CD4-positive, alpha-beta T cell treated with Interleukin-6 for 4 hours (primary cell): ENCODE measurements around the gene SYT17.

Experiments used
- DNase-seq: peaks from one replicate; pipeline ENCODE4 v3.0.0-alpha.2; 2020; ENCODE audit warnings: mixed read lengths

The SYT17 gene

GRCh38 chr16:19223235-19224170 is 55.5 kb downstream of the SYT17 start:
- peak; percentile 8 for DNase-seq

GRCh38 chr16:19225651-19226050 is 57.6 kb downstream of the SYT17 start:
- DNase-seq: no peak

- no peak for DNase-seq
Observed at GRCh38 chr16:19227643-19228042, 59.6 kb downstream of the SYT17 start.

GRCh38 chr16:19228052-19228451 is 60.0 kb downstream of the SYT17 start:
- no peak for DNase-seq

- DNase-seq: no peak
Observed at GRCh38 chr16:19228575-19228974, 60.5 kb downstream of the SYT17 start.

- DNase-seq: no peak
Observed at GRCh38 chr16:19230575-19230974, 62.5 kb downstream of the SYT17 start.

- DNase-seq: no peak
Observed at GRCh38 chr16:19231881-19232280, 63.8 kb downstream of the SYT17 start.

- DNase-seq: no peak
Observed at GRCh38 chr16:19232988-19233387, 64.9 kb downstream of the SYT17 start.

GRCh38 chr16:19235478-19235877 is 67.4 kb downstream of the SYT17 start:
- no peak for DNase-seq

GRCh38 chr16:19235886-19236285 is 67.8 kb downstream of the SYT17 start:
- no peak for DNase-seq

- DNase-seq: no peak
Observed at GRCh38 chr16:19236561-19237209, 68.6 kb downstream of the SYT17 start.

GRCh38 chr16:19238406-19238805 is 70.4 kb downstream of the SYT17 start:
- no peak for DNase-seq

- DNase-seq: no peak
Observed at GRCh38 chr16:19239511-19240155, 71.6 kb downstream of the SYT17 start.

GRCh38 chr16:19240494-19240893 is 72.5 kb downstream of the SYT17 start:
- no peak for DNase-seq

GRCh38 chr16:19241512-19241911 is 73.5 kb downstream of the SYT17 start:
- DNase-seq: no peak

- DNase-seq: no peak
Observed at GRCh38 chr16:19242186-19242585, 74.1 kb downstream of the SYT17 start.

- DNase-seq: no peak
Observed at GRCh38 chr16:19242987-19243575, 75.0 kb downstream of the SYT17 start.

- no peak for DNase-seq
Observed at GRCh38 chr16:19245326-19245925, 77.4 kb downstream of the SYT17 start.

GRCh38 chr16:19252904-19253303 is 84.9 kb downstream of the SYT17 start:
- DNase-seq: no peak

- no peak for DNase-seq
Observed at GRCh38 chr16:19254611-19255010, 86.6 kb downstream of the SYT17 start.

- DNase-seq: no peak
Observed at GRCh38 chr16:19264123-19264673, 96.2 kb downstream of the SYT17 start.

- DNase-seq: no peak
Observed at GRCh38 chr16:19265380-19265930, 97.4 kb downstream of the SYT17 start.
